ENCODE results near the gene FIZ1. TPM values are rescaled to one million over a fixed set of nuclear protein-coding genes. Genes with fewer than 3 reads are reported as not detected.

Gene FIZ1
- total RNA-seq, 1 donor from 2014 or later = 21.5 TPM

- H3K27me3 Mint-ChIP-seq (ENCODE audit: unreplicated experiment) = peaks cover 22% of the 10 kb centered on the region
Measured at GRCh38 chr19:55640043-55640576, 40.8 kb upstream of the FIZ1 start.

GRCh38 chr19:55638864-55639359 is 39.6 kb upstream of the FIZ1 start:
- H3K9me3 Mint-ChIP-seq (ENCODE audit: unreplicated experiment) = no peaks in the 10 kb centered on the region
- H3K36me3 Mint-ChIP-seq (ENCODE audit: low read depth, unreplicated experiment) = peaks cover 26% of the 10 kb centered on the region
- peak overlapping the region; percentile 78 for H3K4me3 Mint-ChIP-seq (ENCODE audit: unreplicated experiment)
- TF ChIP-seq CTCF (IDR thresholded peaks at IDR 0.05; ENCODE audit: unreplicated experiment) = peak; percentile 30
- H3K27ac Mint-ChIP-seq (ENCODE audit: unreplicated experiment) = peak overlapping the region; percentile 36
- H3K27me3 Mint-ChIP-seq (ENCODE audit: unreplicated experiment) = peaks cover 23% of the 10 kb centered on the region
- peak; percentile 55 for DNase-seq (ENCODE audit: low spot score)
- H3K4me1 Mint-ChIP-seq (ENCODE audit: unreplicated experiment) = peaks cover 43% of the 10 kb centered on the region

More at GRCh38 chr19:55640043-55640576, 40.8 kb upstream of the FIZ1 start:
- Mint-ChIP-seq H3K27ac (ENCODE audit: unreplicated experiment) (peak overlapping the region; percentile 70), H3K4me3 (ENCODE audit: unreplicated experiment) (peak overlapping the region; percentile 91), H3K9me3 (ENCODE audit: unreplicated experiment) (no peaks in the 10 kb centered on the region), H3K36me3 (ENCODE audit: low read depth, unreplicated experiment) (peaks cover 26% of the 10 kb centered on the region), H3K4me1 (ENCODE audit: unreplicated experiment) (peaks cover 38% of the 10 kb centered on the region)
- no peak for TF ChIP-seq CTCF (IDR thresholded peaks at IDR 0.05; ENCODE audit: unreplicated experiment)
- DNase-seq (ENCODE audit: low spot score) = no peak

GRCh38 chr19:55637534-55637933 is 38.2 kb upstream of the FIZ1 start:
- peaks cover 36% of the 10 kb centered on the region for H3K4me1 Mint-ChIP-seq (ENCODE audit: unreplicated experiment)
- DNase-seq (ENCODE audit: low spot score) = no peak
- H3K36me3 Mint-ChIP-seq (ENCODE audit: low read depth, unreplicated experiment) = peaks cover 20% of the 10 kb centered on the region
- no peaks in the 10 kb centered on the region for H3K9me3 Mint-ChIP-seq (ENCODE audit: unreplicated experiment)
- peaks cover 21% of the 10 kb centered on the region for H3K27me3 Mint-ChIP-seq (ENCODE audit: unreplicated experiment)
- H3K4me3 Mint-ChIP-seq (ENCODE audit: unreplicated experiment) = peak overlapping the region; percentile 65
- H3K27ac Mint-ChIP-seq (ENCODE audit: unreplicated experiment) = peak overlapping the region; percentile 77
- TF ChIP-seq CTCF (IDR thresholded peaks at IDR 0.05; ENCODE audit: unreplicated experiment) = no peak

GRCh38 chr19:55636723-55637122 is 37.4 kb upstream of the FIZ1 start:
- Mint-ChIP-seq H3K27ac (ENCODE audit: unreplicated experiment) (peak overlapping the region; percentile 100), H3K27me3 (ENCODE audit: unreplicated experiment) (peaks cover 21% of the 10 kb centered on the region), H3K36me3 (ENCODE audit: low read depth, unreplicated experiment) (peaks cover 15% of the 10 kb centered on the region), H3K4me3 (ENCODE audit: unreplicated experiment) (peak overlapping the region; percentile 99), H3K9me3 (ENCODE audit: unreplicated experiment) (no peaks in the 10 kb centered on the region), H3K4me1 (ENCODE audit: unreplicated experiment) (peaks cover 31% of the 10 kb centered on the region)
- DNase-seq (ENCODE audit: low spot score) = no peak
- TF ChIP-seq CTCF (IDR thresholded peaks at IDR 0.05; ENCODE audit: unreplicated experiment) = no peak

GRCh38 chr19:55635856-55636440 is 36.6 kb upstream of the FIZ1 start:
- H3K36me3 Mint-ChIP-seq (ENCODE audit: low read depth, unreplicated experiment) = peaks cover 14% of the 10 kb centered on the region
- H3K4me1 Mint-ChIP-seq (ENCODE audit: unreplicated experiment) = peaks cover 27% of the 10 kb centered on the region
- peak overlapping the region; percentile 99 for H3K4me3 Mint-ChIP-seq (ENCODE audit: unreplicated experiment)
- H3K9me3 Mint-ChIP-seq (ENCODE audit: unreplicated experiment) = no peaks in the 10 kb centered on the region
- H3K27me3 Mint-ChIP-seq (ENCODE audit: unreplicated experiment) = peaks cover 19% of the 10 kb centered on the region
- TF ChIP-seq CTCF (IDR thresholded peaks at IDR 0.05; ENCODE audit: unreplicated experiment) = no peak
- DNase-seq (ENCODE audit: low spot score) = no peak
- peak overlapping the region; percentile 100 for H3K27ac Mint-ChIP-seq (ENCODE audit: unreplicated experiment)
